GM18951 (cell line): Measurements from ENCODE around the gene NFKBIA.
"Not testable (repeated sequence)": the region's sequence is repeated elsewhere in the genome, so short reads cannot be mapped to it uniquely, and the experiment has no call there.

ENCODE experiments used
- POLR2A ChIP-seq: IDR thresholded peaks from 4 replicates; pipeline ENCODE4 v1.6.1; 2011; ENCODE audit warnings: mild to moderate bottlenecking; ENCODE audit not compliant: insufficient read length, insufficient read depth; ENCODE audit errors: extremely low read depth
- in situ Hi-C: fragments of 300-500 bp; cut with MboI; formaldehyde crosslinking; loops from one replicate; pipeline ENCODE4 v1.12.0; 2022; ENCODE audit warnings: low sequenced_read_pairs, mixed read lengths, inconsistent platforms; ENCODE audit not compliant: unreplicated experiment

NFKBIA gene, protein sequence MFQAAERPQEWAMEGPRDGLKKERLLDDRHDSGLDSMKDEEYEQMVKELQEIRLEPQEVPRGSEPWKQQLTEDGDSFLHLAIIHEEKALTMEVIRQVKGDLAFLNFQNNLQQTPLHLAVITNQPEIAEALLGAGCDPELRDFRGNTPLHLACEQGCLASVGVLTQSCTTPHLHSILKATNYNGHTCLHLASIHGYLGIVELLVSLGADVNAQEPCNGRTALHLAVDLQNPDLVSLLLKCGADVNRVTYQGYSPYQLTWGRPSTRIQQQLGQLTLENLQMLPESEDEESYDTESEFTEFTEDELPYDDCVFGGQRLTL

DNA sequence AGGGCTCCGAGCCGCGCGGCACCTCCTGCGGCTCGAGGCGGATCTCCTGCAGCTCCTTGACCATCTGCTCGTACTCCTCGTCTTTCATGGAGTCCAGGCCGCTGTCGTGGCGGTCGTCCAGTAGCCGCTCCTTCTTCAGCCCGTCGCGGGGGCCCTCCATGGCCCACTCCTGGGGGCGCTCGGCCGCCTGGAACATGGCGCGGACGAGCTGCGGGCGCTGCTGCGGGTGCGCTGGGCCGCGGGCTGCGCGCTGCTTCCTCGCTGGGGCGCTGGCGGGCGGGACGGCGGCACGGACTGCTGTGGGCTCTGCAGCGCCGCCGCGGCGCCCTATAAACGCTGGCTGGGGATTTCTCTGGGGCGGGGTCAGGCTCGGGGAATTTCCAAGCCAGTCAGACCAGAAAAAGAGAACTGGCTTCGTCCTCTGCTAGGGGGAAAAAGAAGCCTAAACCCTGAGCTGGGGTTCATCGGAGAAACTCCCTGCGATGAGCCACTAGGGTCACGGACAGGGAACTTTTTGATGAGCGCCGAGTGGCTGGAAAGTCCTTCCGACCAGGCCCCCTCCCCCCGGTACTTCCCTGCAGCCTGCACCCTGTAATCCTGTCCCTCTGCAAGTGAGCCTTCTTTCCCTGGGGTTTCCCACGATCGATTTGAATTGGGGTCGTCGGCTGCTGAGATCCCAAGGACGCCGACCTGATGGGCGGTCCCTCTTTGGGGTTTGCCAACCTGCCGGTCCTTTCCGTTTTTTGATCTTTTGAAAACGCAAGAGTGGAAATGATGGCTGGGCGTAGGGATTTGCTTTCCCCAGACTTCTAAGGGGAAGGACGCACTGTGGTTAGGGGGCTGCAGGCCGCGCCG is at the start of gene NFKBIA:
TSS of gene NFKBIA (minus strand) at position 301 of the 855 bp plus-strand sequence. CDS start at position 196, 105 bp downstream.
- peak; percentile 100 for TF ChIP-seq POLR2A
- in situ Hi-C loops, result loop anchor here (5.0 to 10.0 kb wide), 3 partner anchors 110 to 267 kb away; partner anchors contain the start of gene PSMA6

- in situ Hi-C loops, result no loop called here
- no peak for TF ChIP-seq POLR2A
These were observed 41.9 kb upstream of the NFKBIA start for GRCh38 chr14:35446450-35446849.

GRCh38 chr14:35444104-35444503 is 39.6 kb upstream of the NFKBIA start:
- TF ChIP-seq POLR2A, result no peak
- in situ Hi-C loops, result no loop called here

- in situ Hi-C loops, result no loop called here
- TF ChIP-seq POLR2A, result no peak
These were observed 36.6 kb upstream of the NFKBIA start for GRCh38 chr14:35441160-35441559.

GRCh38 chr14:35438910-35439713 is 34.6 kb upstream of the NFKBIA start:
- in situ Hi-C loops, result no loop called here
- no peak for TF ChIP-seq POLR2A

- in situ Hi-C loops, result not testable (repeated sequence)
These were observed 33.9 kb upstream of the NFKBIA start for GRCh38 chr14:35438492-35438891.

DNA sequence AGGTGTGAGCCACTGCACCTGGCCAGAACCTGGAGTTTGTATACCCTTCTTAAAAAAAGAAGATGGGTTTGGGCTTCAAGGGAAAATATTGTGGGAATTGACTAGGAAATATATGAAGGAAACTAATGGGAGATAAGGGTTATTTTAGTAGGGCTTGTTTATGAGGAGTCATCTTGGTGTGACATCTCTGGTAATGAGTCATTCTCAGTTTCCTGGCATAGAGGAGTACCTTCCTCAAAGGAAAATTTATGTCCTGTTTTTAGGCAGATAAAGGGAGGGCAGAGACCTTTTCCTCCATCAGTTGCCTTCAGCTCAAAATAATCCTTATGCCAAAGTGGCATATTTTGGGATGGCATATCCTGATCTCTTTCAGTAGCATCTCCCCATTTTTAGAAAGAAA is 30.6 kb upstream of the NFKBIA start:
- in situ Hi-C loops, result no loop called here
- no peak for TF ChIP-seq POLR2A

DNA sequence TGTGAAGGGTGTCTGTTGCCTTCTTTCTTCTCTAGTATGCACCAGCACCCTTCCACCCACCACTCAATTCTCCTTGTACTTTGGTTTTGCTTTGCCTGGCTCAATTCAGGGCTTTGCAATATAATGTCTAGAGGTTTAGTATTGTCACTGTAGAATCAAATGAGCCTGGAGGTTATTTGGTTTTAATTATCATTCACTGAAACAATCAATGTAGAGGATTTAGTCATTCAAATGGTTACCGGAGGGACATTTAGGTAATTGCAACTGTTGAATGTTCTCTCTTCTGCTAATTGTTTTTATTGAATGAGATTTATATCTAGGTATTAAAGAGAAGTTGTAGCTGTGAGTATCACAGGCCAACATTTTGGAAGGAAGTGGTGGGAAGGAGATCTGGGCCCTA is 29.3 kb upstream of the NFKBIA start:
- in situ Hi-C loops, result no loop called here
- TF ChIP-seq POLR2A, result no peak

- in situ Hi-C loops, result no loop called here
- TF ChIP-seq POLR2A, result no peak
These were observed 26.1 kb upstream of the NFKBIA start for GRCh38 chr14:35430459-35431199.

DNA sequence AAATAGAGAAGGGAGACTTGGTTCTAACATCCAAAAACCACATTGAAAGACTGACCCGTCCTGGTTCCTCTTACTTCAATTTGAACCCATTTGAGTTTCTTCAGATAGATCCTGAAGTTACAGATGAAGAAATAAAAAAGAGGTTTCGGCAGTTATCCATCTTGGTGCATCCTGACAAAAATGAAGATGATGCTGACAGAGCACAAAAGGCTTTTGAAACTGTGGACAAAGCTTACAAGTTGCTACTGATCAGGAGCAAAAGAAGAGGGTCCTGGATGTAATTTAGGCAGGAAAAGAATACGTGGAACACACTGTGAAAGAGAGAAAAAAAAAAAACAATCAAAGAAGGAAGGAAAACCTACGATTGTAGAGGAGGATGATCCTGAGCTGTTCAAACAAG is 25.4 kb upstream of the NFKBIA start:
- no peak for TF ChIP-seq POLR2A
- in situ Hi-C loops, result no loop called here

- in situ Hi-C loops, result no loop called here
These were observed 21.3 kb upstream of the NFKBIA start for GRCh38 chr14:35425850-35426249.

DNA sequence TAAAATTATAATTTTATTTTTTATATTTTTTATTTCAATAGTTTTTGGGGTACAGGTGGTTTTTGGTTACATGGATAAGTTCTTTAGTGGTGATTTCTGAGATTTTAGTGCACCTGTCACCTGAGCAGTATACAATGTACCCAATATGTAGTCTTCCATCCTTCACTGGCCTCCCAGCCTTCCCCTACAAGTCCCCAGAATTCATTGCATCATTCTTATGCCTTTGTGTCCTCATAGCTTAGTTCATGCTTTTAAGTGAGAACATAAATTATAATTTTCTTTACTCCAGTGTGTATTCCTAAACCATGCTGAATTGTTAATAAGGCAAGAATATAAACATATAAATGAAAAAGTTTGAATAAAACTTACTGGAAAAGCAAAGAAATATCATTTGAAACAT is 19.1 kb upstream of the NFKBIA start:
- no peak for TF ChIP-seq POLR2A
- in situ Hi-C loops, result no loop called here

More at GRCh38 chr14:35425850-35426249, 21.3 kb upstream of the NFKBIA start:
- no peak for TF ChIP-seq POLR2A
